Measurements from ENCODE around the gene ZNF470.

GRCh38 chr19:56595548-56595899, 28.3 kb downstream of the ZNF470 start:
- TF ChIP-seq ATF2 (tag by site-specific recombination; IDR thresholded peaks at IDR 0.05; ENCODE audit: low read depth) (no peak), PRDM6 (tag by site-specific recombination; IDR thresholded peaks at IDR 0.05) (no peak), YY1 (tag by site-specific recombination; IDR thresholded peaks at IDR 0.05) (no peak), RBAK (tag by site-specific recombination; IDR thresholded peaks at IDR 0.05) (no peak), ZNF580 (tag by site-specific recombination; IDR thresholded peaks at IDR 0.05) (no peak), CTCF (tag by site-specific recombination; IDR thresholded peaks at IDR 0.05) (no peak)

All from HEK293 (cell line).